Measurements from ENCODE around the gene GPC6.

GRCh38 chr13:93936901-93937300, 710.3 kb downstream of the GPC6 start:
- TF ChIP-seq, protein P1, sequence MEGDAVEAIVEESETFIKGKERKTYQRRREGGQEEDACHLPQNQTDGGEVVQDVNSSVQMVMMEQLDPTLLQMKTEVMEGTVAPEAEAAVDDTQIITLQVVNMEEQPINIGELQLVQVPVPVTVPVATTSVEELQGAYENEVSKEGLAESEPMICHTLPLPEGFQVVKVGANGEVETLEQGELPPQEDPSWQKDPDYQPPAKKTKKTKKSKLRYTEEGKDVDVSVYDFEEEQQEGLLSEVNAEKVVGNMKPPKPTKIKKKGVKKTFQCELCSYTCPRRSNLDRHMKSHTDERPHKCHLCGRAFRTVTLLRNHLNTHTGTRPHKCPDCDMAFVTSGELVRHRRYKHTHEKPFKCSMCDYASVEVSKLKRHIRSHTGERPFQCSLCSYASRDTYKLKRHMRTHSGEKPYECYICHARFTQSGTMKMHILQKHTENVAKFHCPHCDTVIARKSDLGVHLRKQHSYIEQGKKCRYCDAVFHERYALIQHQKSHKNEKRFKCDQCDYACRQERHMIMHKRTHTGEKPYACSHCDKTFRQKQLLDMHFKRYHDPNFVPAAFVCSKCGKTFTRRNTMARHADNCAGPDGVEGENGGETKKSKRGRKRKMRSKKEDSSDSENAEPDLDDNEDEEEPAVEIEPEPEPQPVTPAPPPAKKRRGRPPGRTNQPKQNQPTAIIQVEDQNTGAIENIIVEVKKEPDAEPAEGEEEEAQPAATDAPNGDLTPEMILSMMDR (IDR thresholded peaks at IDR 0.05): no peak
- no peak for TF ChIP-seq POLR2A (IDR thresholded peaks at IDR 0.05)

All from uterus (tissue), 2 donors.